HEK293 (cell line): ENCODE data around the gene RBM7.

Source experiments
- KLF7 ChIP-seq: fragments of 450-650 bp; formaldehyde crosslinking; IDR thresholded peaks from 2 replicates; pipeline ENCODE4 v1.5.1; 2016; ENCODE audit warnings: missing biosample characterization, missing genetic modification characterization, borderline replicate concordance
- PATZ1 ChIP-seq: fragments of 450-650 bp; formaldehyde crosslinking; IDR thresholded peaks from 2 replicates; pipeline ENCODE4 v1.5.1; 2016; ENCODE audit warnings: missing biosample characterization, missing genetic modification characterization
- RBAK ChIP-seq: fragments of 450-650 bp; formaldehyde crosslinking; IDR thresholded peaks from 2 replicates; pipeline ENCODE4 v1.5.1; 2016; ENCODE audit warnings: missing biosample characterization, missing genetic modification characterization
- REST ChIP-seq: fragments of 450-650 bp; formaldehyde crosslinking; IDR thresholded peaks from 2 replicates; pipeline ENCODE4 v1.5.1; 2016; ENCODE audit warnings: missing biosample characterization, missing genetic modification characterization
- WT1 ChIP-seq: fragments of 450-650 bp; formaldehyde crosslinking; IDR thresholded peaks from 2 replicates; pipeline ENCODE4 v1.5.1; 2016; ENCODE audit warnings: missing biosample characterization, missing genetic modification characterization
- ZBTB11 ChIP-seq: fragments of 450-650 bp; formaldehyde crosslinking; conservative IDR thresholded peaks from 2 replicates; pipeline ENCODE4 v1.5.1; 2016; ENCODE audit warnings: low read depth, missing biosample characterization, missing genetic modification characterization
- ZNF121 ChIP-seq: fragments of 450-650 bp; formaldehyde crosslinking; IDR thresholded peaks from 2 replicates; pipeline ENCODE4 v1.5.1; 2016; ENCODE audit warnings: missing biosample characterization, missing genetic modification characterization
- ZNF223 ChIP-seq: fragments of 450-650 bp; formaldehyde crosslinking; IDR thresholded peaks from 2 replicates; pipeline ENCODE4 v1.5.1; 2016; ENCODE audit warnings: missing biosample characterization, missing genetic modification characterization
- ZNF26 ChIP-seq: fragments of 450-650 bp; formaldehyde crosslinking; IDR thresholded peaks from 2 replicates; pipeline ENCODE4 v1.5.1; 2016; ENCODE audit warnings: missing biosample characterization, missing genetic modification characterization
- ZNF280C ChIP-seq: fragments of 450-650 bp; formaldehyde crosslinking; IDR thresholded peaks from 2 replicates; pipeline ENCODE4 v1.5.1; 2016; ENCODE audit warnings: missing biosample characterization, missing genetic modification characterization
- ZNF366 ChIP-seq: fragments of 450-650 bp; formaldehyde crosslinking; conservative IDR thresholded peaks from 2 replicates; pipeline ENCODE4 v1.5.1; 2016; ENCODE audit warnings: missing biosample characterization, missing genetic modification characterization
- ZNF391 ChIP-seq: fragments of 450-650 bp; formaldehyde crosslinking; IDR thresholded peaks from 2 replicates; pipeline ENCODE4 v1.5.1; 2016; ENCODE audit warnings: low read depth, missing biosample characterization, missing genetic modification characterization, borderline replicate concordance
- ZNF449 ChIP-seq: fragments of 450-650 bp; formaldehyde crosslinking; IDR thresholded peaks from 2 replicates; pipeline ENCODE4 v1.5.1; 2017; ENCODE audit warnings: missing biosample characterization, mild to moderate bottlenecking, missing genetic modification characterization, moderate library complexity
- ZNF549 ChIP-seq: fragments of 450-650 bp; IDR thresholded peaks from 2 replicates; pipeline ENCODE4 v1.5.1; 2018; ENCODE audit warnings: missing biosample characterization, missing genetic modification characterization, mild to moderate bottlenecking, inconsistent platforms, moderate library complexity
- ZNF555 ChIP-seq: fragments of 450-650 bp; formaldehyde crosslinking; conservative IDR thresholded peaks from 2 replicates; pipeline ENCODE4 v1.5.1; 2017; ENCODE audit warnings: missing biosample characterization, mild to moderate bottlenecking, missing genetic modification characterization, inconsistent platforms
- ZNF596 ChIP-seq: fragments of 450-650 bp; IDR thresholded peaks from 2 replicates; pipeline ENCODE4 v1.5.0; 2018; ENCODE audit warnings: missing biosample characterization, mild to moderate bottlenecking, missing genetic modification characterization, moderate library complexity
- ZNF658 ChIP-seq: fragments of 450-650 bp; formaldehyde crosslinking; IDR thresholded peaks from 2 replicates; pipeline ENCODE4; 2016; ENCODE audit warnings: missing biosample characterization, missing genetic modification characterization
- TF ChIP-seq, protein P1 (sequence below): fragments of 450-650 bp; IDR thresholded peaks from 2 replicates; pipeline ENCODE4 v1.5.1; 2018; ENCODE audit warnings: missing biosample characterization, mild to moderate bottlenecking, missing genetic modification characterization
- TF ChIP-seq, protein P2 (sequence below): fragments of 450-650 bp; formaldehyde crosslinking; IDR thresholded peaks from 2 replicates; pipeline ENCODE4 v1.5.1; 2016; ENCODE audit warnings: missing biosample characterization, missing genetic modification characterization

RBM7 gene

DNA sequence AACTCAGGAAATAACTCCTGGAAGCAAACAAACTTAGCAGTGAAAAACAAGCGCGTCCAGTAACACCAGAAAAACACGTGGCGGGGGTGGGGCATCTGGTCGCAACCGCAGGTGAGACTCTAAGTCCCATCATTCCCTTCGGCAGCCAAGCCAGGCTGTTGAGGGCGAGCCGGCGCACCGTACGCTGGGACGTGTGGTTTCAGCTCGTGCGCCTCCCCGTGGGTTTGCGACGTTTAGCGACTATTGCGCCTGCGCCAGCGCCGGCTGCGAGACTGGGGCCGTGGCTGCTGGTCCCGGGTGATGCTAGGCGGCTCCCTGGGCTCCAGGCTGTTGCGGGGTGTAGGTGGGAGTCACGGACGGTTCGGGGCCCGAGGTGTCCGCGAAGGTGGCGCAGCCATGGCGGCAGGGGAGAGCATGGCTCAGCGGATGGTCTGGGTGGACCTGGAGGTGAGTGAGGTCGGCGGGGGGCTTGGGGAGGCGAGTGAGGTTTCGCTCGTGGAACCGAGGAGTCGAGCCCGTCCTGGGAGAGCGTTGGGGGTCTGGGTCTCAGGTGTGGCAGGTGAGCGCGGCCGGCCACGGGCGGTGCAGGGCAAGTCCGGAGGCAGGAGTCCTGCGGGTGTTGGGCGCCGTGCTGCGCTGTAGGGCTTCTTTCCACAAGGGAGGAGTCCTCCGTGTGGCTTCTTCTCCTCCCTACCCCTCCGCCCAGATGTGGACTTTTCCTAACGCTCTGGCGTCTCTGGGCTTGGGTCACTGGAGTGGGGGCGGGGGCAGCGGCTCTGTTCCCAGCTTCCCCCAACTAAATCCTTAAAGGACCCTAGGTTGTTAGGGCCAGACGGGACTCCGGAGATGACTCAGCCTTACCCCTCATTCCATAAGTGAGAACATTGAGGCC lies 39.0 kb downstream of the RBM7 start, which contains the start of gene REXO2 (continued):
- TF ChIP-seq, protein P1, sequence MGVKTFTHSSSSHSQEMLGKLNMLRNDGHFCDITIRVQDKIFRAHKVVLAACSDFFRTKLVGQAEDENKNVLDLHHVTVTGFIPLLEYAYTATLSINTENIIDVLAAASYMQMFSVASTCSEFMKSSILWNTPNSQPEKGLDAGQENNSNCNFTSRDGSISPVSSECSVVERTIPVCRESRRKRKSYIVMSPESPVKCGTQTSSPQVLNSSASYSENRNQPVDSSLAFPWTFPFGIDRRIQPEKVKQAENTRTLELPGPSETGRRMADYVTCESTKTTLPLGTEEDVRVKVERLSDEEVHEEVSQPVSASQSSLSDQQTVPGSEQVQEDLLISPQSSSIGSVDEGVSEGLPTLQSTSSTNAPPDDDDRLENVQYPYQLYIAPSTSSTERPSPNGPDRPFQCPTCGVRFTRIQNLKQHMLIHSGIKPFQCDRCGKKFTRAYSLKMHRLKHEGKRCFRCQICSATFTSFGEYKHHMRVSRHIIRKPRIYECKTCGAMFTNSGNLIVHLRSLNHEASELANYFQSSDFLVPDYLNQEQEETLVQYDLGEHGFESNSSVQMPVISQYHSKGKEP, result no peak
- no peak for TF ChIP-seq ZNF26
- TF ChIP-seq ZNF555 (tag by site-specific recombination), result no peak
- peak; percentile 42; the same call in 1 of the 2 replicates for TF ChIP-seq ZNF366
- TF ChIP-seq PATZ1 (tag by site-specific recombination), result peak; percentile 66
- no peak for TF ChIP-seq KLF7 (tag by site-specific recombination)
- no peak for TF ChIP-seq ZNF596 (tag by site-specific recombination)
- no peak for TF ChIP-seq RBAK
- TF ChIP-seq REST, result no peak
- TF ChIP-seq ZNF121 (tag by site-specific recombination), result 0 out of 2 replicates have a peak, but pooled peaks have one; percentile 31
- no peak for TF ChIP-seq ZNF549 (tag by site-specific recombination)
- TF ChIP-seq ZNF223 (tag by site-specific recombination), result no peak
- TF ChIP-seq ZBTB11 (tag by site-specific recombination), result no peak
- no peak for TF ChIP-seq ZNF280C (tag by site-specific recombination)
- no peak for TF ChIP-seq ZNF658 (tag by site-specific recombination)
- TF ChIP-seq ZNF449, result peak; percentile 97
- TF ChIP-seq ZNF391 (tag by site-specific recombination), result no peak
- TF ChIP-seq, protein P2, sequence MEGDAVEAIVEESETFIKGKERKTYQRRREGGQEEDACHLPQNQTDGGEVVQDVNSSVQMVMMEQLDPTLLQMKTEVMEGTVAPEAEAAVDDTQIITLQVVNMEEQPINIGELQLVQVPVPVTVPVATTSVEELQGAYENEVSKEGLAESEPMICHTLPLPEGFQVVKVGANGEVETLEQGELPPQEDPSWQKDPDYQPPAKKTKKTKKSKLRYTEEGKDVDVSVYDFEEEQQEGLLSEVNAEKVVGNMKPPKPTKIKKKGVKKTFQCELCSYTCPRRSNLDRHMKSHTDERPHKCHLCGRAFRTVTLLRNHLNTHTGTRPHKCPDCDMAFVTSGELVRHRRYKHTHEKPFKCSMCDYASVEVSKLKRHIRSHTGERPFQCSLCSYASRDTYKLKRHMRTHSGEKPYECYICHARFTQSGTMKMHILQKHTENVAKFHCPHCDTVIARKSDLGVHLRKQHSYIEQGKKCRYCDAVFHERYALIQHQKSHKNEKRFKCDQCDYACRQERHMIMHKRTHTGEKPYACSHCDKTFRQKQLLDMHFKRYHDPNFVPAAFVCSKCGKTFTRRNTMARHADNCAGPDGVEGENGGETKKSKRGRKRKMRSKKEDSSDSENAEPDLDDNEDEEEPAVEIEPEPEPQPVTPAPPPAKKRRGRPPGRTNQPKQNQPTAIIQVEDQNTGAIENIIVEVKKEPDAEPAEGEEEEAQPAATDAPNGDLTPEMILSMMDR (tag by site-specific recombination), result peak; percentile 73
- peak; percentile 23; the same call in 1 of the 2 replicates for TF ChIP-seq WT1 (tag by site-specific recombination)
